HepG2 (cell line): ENCODE measurements around the gene MYLK. TPM values are rescaled to one million over a fixed set of nuclear protein-coding genes. Genes with fewer than 3 reads are reported as not detected.

Experiments
- ASH2L ChIP-seq: fragments of 300-600, 200-600 bp; sonication (generic); IDR thresholded peaks from 2 replicates; pipeline ENCODE4 v1.7.0; 2017; ENCODE audit warnings: low read depth, mild to moderate bottlenecking, moderate library complexity, mixed read lengths, low read length; ENCODE audit not compliant: insufficient read length
- BATF2 ChIP-seq: sonication (generic); formaldehyde crosslinking; IDR thresholded peaks from 2 replicates; pipeline ENCODE4 v1.8.0; 2022; ENCODE audit warnings: mild to moderate bottlenecking, missing genetic modification reagents, moderate library complexity
- CHCHD3 ChIP-seq: sonication (generic); formaldehyde crosslinking; IDR thresholded peaks from 2 replicates; pipeline ENCODE4 v1.8.0; 2022; ENCODE audit warnings: mild to moderate bottlenecking, missing genetic modification reagents, moderate library complexity
- CSRNP2 ChIP-seq: sonication (generic); formaldehyde crosslinking; conservative IDR thresholded peaks from 2 replicates; pipeline ENCODE4 v1.8.0; 2022; ENCODE audit warnings: low read depth, missing genetic modification reagents
- IKZF5 ChIP-seq: IDR thresholded peaks from 2 replicates; pipeline ENCODE4 v1.6.1; 2018; ENCODE audit warnings: missing genetic modification reagents, mild to moderate bottlenecking, missing compliant biosample characterization
- PITX1 ChIP-seq: sonication (generic); formaldehyde crosslinking; IDR thresholded peaks from 2 replicates; pipeline ENCODE4 v1.5.1; 2020; ENCODE audit warnings: mild to moderate bottlenecking, missing genetic modification reagents
- RAD21 ChIP-seq: fragments of 450-650 bp; formaldehyde crosslinking; IDR thresholded peaks from 2 replicates; pipeline ENCODE4 v1.5.0; 2020; ENCODE audit warnings: mild to moderate bottlenecking
- SYNCRIP ChIP-seq: fragments of 200-400 bp; formaldehyde crosslinking; IDR thresholded peaks from 2 replicates; pipeline ENCODE4 v1.6.1; 2018; ENCODE audit warnings: mild to moderate bottlenecking, low read depth, low read length; ENCODE audit not compliant: insufficient read depth
- TBX2 ChIP-seq: sonication (generic); formaldehyde crosslinking; IDR thresholded peaks from 2 replicates; pipeline ENCODE4 v1.5.0; 2020; ENCODE audit warnings: missing genetic modification reagents, mild to moderate bottlenecking, borderline replicate concordance
- ZBTB37 ChIP-seq: sonication (generic); formaldehyde crosslinking; IDR thresholded peaks from 2 replicates; pipeline ENCODE4 v1.4.0; 2020; ENCODE audit warnings: mild to moderate bottlenecking, missing genetic modification reagents
- ZFP91 ChIP-seq: sonication (generic); formaldehyde crosslinking; IDR thresholded peaks from 2 replicates; pipeline ENCODE4 v1.9.0; 2022; ENCODE audit warnings: missing genetic modification reagents, mild to moderate bottlenecking, borderline replicate concordance
- ZNF280B ChIP-seq: sonication (generic); formaldehyde crosslinking; IDR thresholded peaks from 2 replicates; pipeline ENCODE4 v1.5.0; 2020; ENCODE audit warnings: missing genetic modification reagents, mild to moderate bottlenecking, borderline replicate concordance
- ZNF331 ChIP-seq: sonication (generic); formaldehyde crosslinking; IDR thresholded peaks from 2 replicates; pipeline ENCODE4 v1.4.0; 2020; ENCODE audit warnings: missing genetic modification reagents
- ZNF496 ChIP-seq: sonication (generic); formaldehyde crosslinking; IDR thresholded peaks from 2 replicates; pipeline ENCODE4 v1.8.1; 2023; ENCODE audit warnings: mild to moderate bottlenecking, moderate library complexity, missing genetic modification reagents; ENCODE audit not compliant: insufficient replicate concordance
- ZNF572 ChIP-seq: sonication (generic); formaldehyde crosslinking; IDR thresholded peaks from 2 replicates; pipeline ENCODE4 v1.5.1; 2020; ENCODE audit warnings: mild to moderate bottlenecking, missing genetic modification reagents
- ZNF841 ChIP-seq: sonication (generic); formaldehyde crosslinking; IDR thresholded peaks from 2 replicates; pipeline ENCODE4 v1.8.1; 2023; ENCODE audit warnings: missing genetic modification reagents, borderline replicate concordance
- ZSCAN5A ChIP-seq: sonication (generic); formaldehyde crosslinking; IDR thresholded peaks from 2 replicates; pipeline ENCODE4 v1.8.0; 2022; ENCODE audit warnings: mild to moderate bottlenecking, missing genetic modification reagents, borderline replicate concordance
- polyA plus RNA-seq, 8 experiments: library from polyadenylated mRNA; depleted of rRNA in 3 of 8; stranded (reverse) in 7 of 8; unstranded in 1 of 8; fragments of >200 nt; fragmentation: Illumina TruSeq in 4 of 8; extraction: Trizol in 4 of 8; gene quantifications; 2 replicates each; pipeline versions ENCODE4 v1.2.1 to v1.2.3, GENCODE V29; 2011 to 2016; ENCODE audit warnings: low read depth in 4 of 8, missing spikeins in 1 of 8, mixed read lengths in 1 of 8; ENCODE audit not compliant: insufficient read depth in 1 of 8
- total RNA-seq, 5 experiments: library from RNA; depleted of rRNA; stranded (reverse); fragments of >200 nt; fragmentation: Illumina TruSeq; extraction: Trizol; gene quantifications; 2 replicates each; pipeline ENCODE4 v1.2.3, GENCODE V29; 2016; ENCODE audit warnings: low read depth in 1 of 5

The MYLK gene
- total and polyA plus RNA-seq, 2 of the 13 experiments (the other 11 are each of a cell fraction or from before 2014, with no cell fraction given) = 10.6 to 34.9 TPM

- no peak for TF ChIP-seq ASH2L
- 0 out of 2 replicates have a peak, but pooled peaks have one; percentile 4 for TF ChIP-seq ZFP91
- no peak for TF ChIP-seq ZNF841 (CRISPR knock-in tag)
- TF ChIP-seq ZNF572 (CRISPR knock-in tag) = no peak
- no peak for TF ChIP-seq SYNCRIP
- no peak for TF ChIP-seq ZNF496 (CRISPR knock-in tag)
- no peak for TF ChIP-seq ZSCAN5A (CRISPR knock-in tag)
- no peak for TF ChIP-seq CSRNP2
- TF ChIP-seq ZBTB37 (CRISPR knock-in tag) = no peak
- no peak; the same call in 1 of the 2 replicates for TF ChIP-seq TBX2
- TF ChIP-seq CHCHD3 (CRISPR knock-in tag) = no peak
- TF ChIP-seq RAD21 = peak; percentile 97
- peak; percentile 28; the same call in 1 of the 2 replicates for TF ChIP-seq PITX1 (CRISPR knock-in tag)
- no peak for TF ChIP-seq BATF2 (CRISPR knock-in tag)
- no peak for TF ChIP-seq ZNF280B (CRISPR knock-in tag)
- TF ChIP-seq ZNF331 = 0 out of 2 replicates have a peak, but pooled peaks have one; percentile 52
- no peak for TF ChIP-seq IKZF5 (CRISPR knock-in tag)
Measured at GRCh38 chr3:123652342-123652984, 231.7 kb downstream of the MYLK start (continued).
